Smooth muscle cell (in vitro differentiated cells): Measurements from ENCODE around the gene PSMA6. TPM values are rescaled to one million over a fixed set of nuclear protein-coding genes. Genes with fewer than 3 reads are reported as not detected.
A peak's percentile ranks its signal among the peaks of the same experiment; 100 is the strongest.

ENCODE experiments used
- DNase-seq: peaks from one replicate; lab custom pipeline; 2025; ENCODE audit not compliant: unreplicated experiment; lab: John Stamatoyannopoulos, UW
- H2AFZ ChIP-seq: fragments of 200-600 bp; sonication (generic); 2 replicates; pipeline ENCODE4 v1.6.0; 2016; ENCODE audit warnings: antibody characterized with exemption, low read depth, mild to moderate bottlenecking
- H3F3A ChIP-seq: fragments of 200-600 bp; sonication (generic); 2 replicates; pipeline ENCODE4 v1.6.0; 2017; ENCODE audit warnings: antibody characterized with exemption, low read depth
- H3K27ac ChIP-seq: fragments of 200-600 bp; sonication (generic); 2 replicates; pipeline ENCODE4 v1.5.1; 2016; ENCODE audit warnings: low read depth, mild to moderate bottlenecking
- H3K27me3 ChIP-seq: fragments of 200-600 bp; sonication (generic); 2 replicates; pipeline ENCODE4 v1.6.1; 2016; ENCODE audit warnings: low read depth, mild to moderate bottlenecking
- H3K36me3 ChIP-seq: fragments of 200-600 bp; sonication (generic); 2 replicates; pipeline ENCODE4 v1.5.1; 2016; ENCODE audit warnings: low read depth
- H3K4me1 ChIP-seq: fragments of 200-600 bp; sonication (generic); 2 replicates; pipeline ENCODE4 v1.5.1; 2016; ENCODE audit warnings: low read depth
- H3K4me2 ChIP-seq: fragments of 200-600 bp; sonication (generic); 2 replicates; pipeline ENCODE4 v1.6.0; 2016; ENCODE audit warnings: mild to moderate bottlenecking
- H3K4me3 ChIP-seq: fragments of 200-600 bp; sonication (generic); 2 replicates; pipeline ENCODE4 v1.5.1; 2016; ENCODE audit warnings: mild to moderate bottlenecking
- H3K79me2 ChIP-seq: fragments of 200-600 bp; sonication (generic); 2 replicates; pipeline ENCODE4 v1.6.0; 2016; ENCODE audit warnings: low read depth, mild to moderate bottlenecking
- H3K9ac ChIP-seq: fragments of 200-600 bp; sonication (generic); 2 replicates; pipeline ENCODE4 v1.6.0; 2016; ENCODE audit warnings: low read depth
- H3K9me3 ChIP-seq: fragments of 200-600 bp; sonication (generic); replicated peaks from 2 replicates; pipeline ENCODE4 v1.5.1; 2016; ENCODE audit warnings: low read depth
- H4K20me1 ChIP-seq: fragments of 200-600 bp; sonication (generic); 2 replicates; pipeline ENCODE4 v1.6.0; 2016; ENCODE audit warnings: low read depth
- WGBS: methylation state at CpG from one replicate; pipeline ENCODE4 v1.1.7; 2016; ENCODE audit warnings: low lambda C conversion rate; 5-methylcytosine and 5-hydroxymethylcytosine counted together
- polyA plus RNA-seq: library from polyadenylated mRNA; unstranded; fragments of >200 nt; fragmentation: Nextera tagmentation; extraction: Ambion mirVana; gene quantifications from 2 replicates; pipeline ENCODE4 v1.2.1, GENCODE V29; 2016
- total RNA-seq: library from RNA; depleted of rRNA; stranded (reverse); fragments of >200 nt; gene quantifications from 2 replicates; pipeline ENCODE4 v1.2.3, GENCODE V29; 2014
- TF ChIP-seq, protein P1 (sequence below): fragments of 200-600 bp; sonication (generic); IDR thresholded peaks from 2 replicates; pipeline ENCODE4 v1.5.1; 2017; ENCODE audit warnings: borderline replicate concordance, mild to moderate bottlenecking, antibody characterized with exemption; ENCODE audit not compliant: insufficient read depth, poor library complexity, severe bottlenecking

PSMA6 gene
- total and polyA plus RNA-seq, 2 experiments from 2014 or later = 251 to 315 TPM

DNA sequence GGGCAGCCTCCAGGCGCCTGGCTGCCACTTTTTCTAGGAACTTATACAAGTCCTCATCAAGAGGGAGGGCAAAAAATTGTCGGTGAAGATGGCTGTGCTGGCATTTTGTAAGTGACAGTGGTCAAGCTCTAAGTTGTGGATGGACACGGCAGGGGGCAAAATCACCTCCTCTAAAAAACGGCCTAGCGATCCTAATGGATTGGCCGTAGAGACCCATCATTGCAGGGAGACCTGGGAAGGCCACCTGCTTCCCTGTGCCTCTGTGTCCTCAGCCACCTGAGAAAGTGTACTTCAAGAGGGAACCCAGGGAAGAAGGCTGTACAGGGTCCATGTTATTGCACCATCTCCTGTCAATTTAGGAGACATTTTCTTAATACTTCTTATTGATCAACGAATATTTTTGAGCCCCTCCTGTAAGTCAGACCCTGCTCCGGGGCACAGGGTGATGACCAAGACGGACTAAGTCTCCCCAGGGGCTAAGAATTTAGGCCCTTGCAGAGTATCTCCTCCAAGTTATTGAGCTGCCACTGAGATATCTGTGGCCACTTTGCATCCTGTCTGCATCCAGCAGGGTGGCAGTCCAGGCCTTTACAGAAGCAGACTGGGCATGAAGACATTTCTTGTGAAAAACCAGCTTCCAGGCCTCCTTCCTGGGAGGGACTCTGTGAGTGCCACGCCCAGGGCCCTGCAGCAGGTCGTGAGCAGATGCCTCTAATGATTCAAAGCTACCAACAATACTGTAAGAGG is 40.5 kb downstream of the PSMA6 start:
- Histone ChIP-seq H3K4me1 (peaks cover 22% of the 10 kb centered on the region), H3K27me3 (no peaks in the 10 kb centered on the region), H3K79me2 (no peaks in the 10 kb centered on the region), H3K9ac (peak overlapping the region; percentile 26), H4K20me1 (no peaks in the 10 kb centered on the region), H3K36me3 (no peaks in the 10 kb centered on the region), H3F3A (peaks cover 8% of the 10 kb centered on the region), H2AFZ (no peak overlapping the region), H3K4me2 (no peak overlapping the region), H3K4me3 (no peak overlapping the region), H3K27ac (peak overlapping the region; percentile 80), H3K9me3 (no peaks in the 10 kb centered on the region)
- DNase-seq = no peak
- TF ChIP-seq, protein P1, sequence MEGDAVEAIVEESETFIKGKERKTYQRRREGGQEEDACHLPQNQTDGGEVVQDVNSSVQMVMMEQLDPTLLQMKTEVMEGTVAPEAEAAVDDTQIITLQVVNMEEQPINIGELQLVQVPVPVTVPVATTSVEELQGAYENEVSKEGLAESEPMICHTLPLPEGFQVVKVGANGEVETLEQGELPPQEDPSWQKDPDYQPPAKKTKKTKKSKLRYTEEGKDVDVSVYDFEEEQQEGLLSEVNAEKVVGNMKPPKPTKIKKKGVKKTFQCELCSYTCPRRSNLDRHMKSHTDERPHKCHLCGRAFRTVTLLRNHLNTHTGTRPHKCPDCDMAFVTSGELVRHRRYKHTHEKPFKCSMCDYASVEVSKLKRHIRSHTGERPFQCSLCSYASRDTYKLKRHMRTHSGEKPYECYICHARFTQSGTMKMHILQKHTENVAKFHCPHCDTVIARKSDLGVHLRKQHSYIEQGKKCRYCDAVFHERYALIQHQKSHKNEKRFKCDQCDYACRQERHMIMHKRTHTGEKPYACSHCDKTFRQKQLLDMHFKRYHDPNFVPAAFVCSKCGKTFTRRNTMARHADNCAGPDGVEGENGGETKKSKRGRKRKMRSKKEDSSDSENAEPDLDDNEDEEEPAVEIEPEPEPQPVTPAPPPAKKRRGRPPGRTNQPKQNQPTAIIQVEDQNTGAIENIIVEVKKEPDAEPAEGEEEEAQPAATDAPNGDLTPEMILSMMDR = no peak
- 71% methylated on average over 11 of the region's 11 CpGs for WGBS

- peaks cover 22% of the 10 kb centered on the region for H3K4me1 ChIP-seq
- peak overlapping the region; percentile 80 for H3K27ac ChIP-seq
- TF ChIP-seq, protein P1 = no peak
- H3K9me3 ChIP-seq = no peaks in the 10 kb centered on the region
- H3K9ac ChIP-seq = no peak overlapping the region
- no peak overlapping the region for H3K4me2 ChIP-seq
- WGBS = 57% methylated on average over 8 of the region's 8 CpGs
- no peaks in the 10 kb centered on the region for H3K36me3 ChIP-seq
- peaks cover 8% of the 10 kb centered on the region for H3F3A ChIP-seq
- no peak overlapping the region for H2AFZ ChIP-seq
- no peaks in the 10 kb centered on the region for H3K27me3 ChIP-seq
- H3K79me2 ChIP-seq = no peaks in the 10 kb centered on the region
- no peak for DNase-seq
- no peak overlapping the region for H3K4me3 ChIP-seq
- no peaks in the 10 kb centered on the region for H4K20me1 ChIP-seq
These were observed 41.1 kb downstream of the PSMA6 start for GRCh38 chr14:35333264-35333730.

DNA sequence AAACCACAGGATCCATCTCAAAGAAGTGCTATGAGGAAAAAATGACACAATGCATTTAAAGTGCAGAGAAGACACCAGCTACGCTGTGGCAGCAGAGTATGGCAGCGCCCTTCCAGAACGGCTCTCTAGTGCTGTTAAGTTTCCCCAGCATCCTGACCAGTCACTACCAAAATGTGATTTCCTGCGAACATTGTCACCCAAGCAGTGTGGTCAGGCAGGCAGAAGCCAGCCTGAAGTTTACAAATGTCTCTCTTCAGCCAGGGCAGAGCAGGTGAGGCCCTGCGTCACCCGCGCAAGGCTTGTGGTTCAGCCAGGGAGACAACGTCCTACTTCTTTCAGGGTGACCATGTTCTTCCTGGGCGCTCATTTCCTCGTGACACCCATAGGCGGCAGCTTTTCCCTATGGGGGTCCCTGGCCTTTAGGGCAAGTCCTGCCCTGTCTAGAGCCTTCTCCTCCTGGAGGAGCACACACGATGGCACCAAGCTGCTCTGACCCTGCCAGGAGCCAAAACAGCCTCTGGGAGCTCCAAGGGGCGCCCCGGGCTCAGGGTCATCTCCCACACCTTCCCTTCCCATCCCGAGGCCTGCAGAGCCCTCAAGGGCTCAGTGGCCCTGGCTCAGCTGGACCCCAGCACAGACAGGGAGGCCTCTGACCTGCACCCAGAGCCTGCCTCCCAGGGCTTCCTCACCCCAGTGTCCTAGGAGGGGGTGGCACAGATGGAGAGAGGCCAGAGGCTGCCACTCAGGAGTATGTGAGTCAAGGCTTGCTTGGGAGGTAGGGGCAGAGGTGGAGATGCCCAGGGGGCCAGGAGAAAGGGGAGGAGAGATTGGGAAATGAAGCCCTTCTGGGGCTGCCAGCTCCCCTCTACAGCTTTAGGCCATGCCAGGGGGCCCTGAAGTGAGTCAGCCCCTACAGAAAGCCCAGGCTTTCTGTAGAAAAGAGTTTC is 41.9 kb downstream of the PSMA6 start:
- Histone ChIP-seq H3K9ac (no peak overlapping the region), H3K27ac (peak overlapping the region; percentile 80), H3K27me3 (no peaks in the 10 kb centered on the region), H4K20me1 (no peaks in the 10 kb centered on the region), H3K9me3 (no peaks in the 10 kb centered on the region), H3K36me3 (no peaks in the 10 kb centered on the region), H3K4me3 (no peak overlapping the region), H2AFZ (no peak overlapping the region), H3K4me2 (no peak overlapping the region), H3K4me1 (peaks cover 22% of the 10 kb centered on the region), H3F3A (peaks cover 8% of the 10 kb centered on the region), H3K79me2 (no peaks in the 10 kb centered on the region)
- DNase-seq = no peak
- WGBS = 89% methylated on average over 15 of the region's 15 CpGs
- TF ChIP-seq, protein P1 = no peak
